CD4-positive, alpha-beta T cell treated with Interleukin-6 for 4 hours (primary cell): ENCODE results near the gene ABHD14A.

ENCODE experiments used
- DNase-seq: peaks from one replicate; pipeline ENCODE4 v3.0.0-alpha.2; 2020; ENCODE audit warnings: mixed read lengths

The ABHD14A gene

GRCh38 chr3:52021489-52022268 lies 46.8 kb downstream of the ABHD14A start:
- no peak for DNase-seq

GRCh38 chr3:52022323-52023100 lies 47.6 kb downstream of the ABHD14A start:
- no peak for DNase-seq

GRCh38 chr3:52023101-52023770 lies 48.4 kb downstream of the ABHD14A start:
- DNase-seq = no peak

GRCh38 chr3:52023860-52024764 lies 49.2 kb downstream of the ABHD14A start:
- DNase-seq = no peak

- no peak for DNase-seq
These were observed 50.0 kb downstream of the ABHD14A start for GRCh38 chr3:52024765-52025452.

- DNase-seq = no peak
These were observed 50.6 kb downstream of the ABHD14A start for GRCh38 chr3:52025453-52025852.

- DNase-seq = no peak
These were observed 51.2 kb downstream of the ABHD14A start for GRCh38 chr3:52026041-52026440.

GRCh38 chr3:52028572-52028971 lies 53.7 kb downstream of the ABHD14A start:
- no peak for DNase-seq

- no peak for DNase-seq
These were observed 54.2 kb downstream of the ABHD14A start for GRCh38 chr3:52029053-52029452.

GRCh38 chr3:52029535-52029934 lies 54.7 kb downstream of the ABHD14A start:
- no peak for DNase-seq
